Panc1 (cell line): ENCODE data around the gene C1orf210. TPM values are rescaled to one million over a fixed set of nuclear protein-coding genes. Genes with fewer than 3 reads are reported as not detected.

Experiments used
- ATAC-seq: fragments of 200-7000 bp; cut with Tn5 transposase; 2 replicates; pipeline ENCODE4 v1.9.1; 2020; ENCODE audit warnings: mild to moderate bottlenecking, moderate library complexity
- BruUV-seq: library from RNA; stranded (reverse); fragments of 400-500 nt; replicated peaks from 2 replicates; lab custom pipeline; 2021; lab: Mats Ljungman, UMichigan
- CTCF ChIA-PET: fragments of 300-600 bp; sonication (Branson Sonifier 250); formaldehyde crosslinking; loops from one replicate; lab custom pipeline; 2022; ENCODE audit warnings: antibody characterized with exemption; lab: Charles Lee
- POLR2A ChIA-PET: fragments of 300-600 bp; sonication (Branson Sonifier 250); formaldehyde crosslinking; loops from one replicate; lab custom pipeline; 2022; ENCODE audit warnings: antibody characterized with exemption; lab: Charles Lee
- DNase-seq: peaks from one replicate; pipeline ENCODE4 v3.0.0-alpha.2; 2010; ENCODE audit warnings: low read depth, low spot score
- H3K27ac ChIP-seq: 2 replicates; pipeline ENCODE4 v1.5.1; 2011; ENCODE audit warnings: mild to moderate bottlenecking, low read length, inconsistent platforms
- H3K27me3 ChIP-seq: fragments of 200-500 bp; sonication (Bioruptor generic); 2 replicates; pipeline ENCODE4 v1.6.0; 2014; ENCODE audit warnings: low read length, inconsistent platforms; ENCODE audit not compliant: control insufficient read depth, insufficient read depth
- H3K36me3 ChIP-seq: fragments of 200-500 bp; sonication (Bioruptor generic); 2 replicates; pipeline ENCODE4 v1.5.1; 2014; ENCODE audit warnings: inconsistent platforms, mild to moderate bottlenecking, low read length, moderate library complexity; ENCODE audit not compliant: control insufficient read depth, insufficient read depth
- H3K4me1 ChIP-seq: 2 replicates; pipeline ENCODE4 v1.5.1; 2011; ENCODE audit warnings: inconsistent platforms, mild to moderate bottlenecking, low read length, moderate library complexity; ENCODE audit not compliant: control insufficient read depth, insufficient read depth
- H3K4me3 ChIP-seq, 2 experiments: 2 replicates each; pipeline ENCODE4 v1.5.1; 2011 to 2012; ENCODE audit warnings: low read depth in 2 of 2, low read length in 2 of 2, mild to moderate bottlenecking in 2 of 2, inconsistent platforms in 1 of 2, moderate library complexity in 1 of 2
- H3K9me3 ChIP-seq: fragments of 200-500 bp; sonication (Bioruptor generic); 2 replicates; pipeline ENCODE4 v1.5.1; 2014; ENCODE audit warnings: low read depth, mild to moderate bottlenecking, inconsistent platforms, low read length, moderate library complexity; ENCODE audit not compliant: control insufficient read depth, insufficient read depth
- POLR2AphosphoS5 ChIP-seq: IDR thresholded peaks from 2 replicates; pipeline ENCODE4 v1.6.1; 2012; ENCODE audit warnings: mild to moderate bottlenecking, low read depth, low read length, moderate library complexity
- REST ChIP-seq, 2 experiments: IDR thresholded peaks; 2 replicates each; pipeline ENCODE4 v1.6.1; 2011 to 2012; ENCODE audit warnings: low read depth in 2 of 2, control low read depth in 1 of 2, low read length in 1 of 2, mild to moderate bottlenecking in 1 of 2, moderate library complexity in 1 of 2; ENCODE audit not compliant: insufficient read depth in 1 of 2
- SIN3A ChIP-seq: IDR thresholded peaks from 2 replicates; pipeline ENCODE4 v1.6.1; 2012; ENCODE audit warnings: low read depth, mild to moderate bottlenecking, low read length, moderate library complexity, borderline replicate concordance; ENCODE audit not compliant: insufficient read depth
- TCF7L2 ChIP-seq: IDR thresholded peaks from 2 replicates; pipeline ENCODE4 v1.6.1; 2011; ENCODE audit warnings: mild to moderate bottlenecking, low read depth, low read length, inconsistent platforms
- in situ Hi-C: cut with HindIII; loops from 2 replicates; pipeline ENCODE4 v1.10.0; 2016; ENCODE audit warnings: low sequenced_read_pairs, low pct_unique_long_range_greater_than_20kb
- intact Hi-C: fragments of 100-400 bp; cut with micrococcal nuclease; formaldehyde crosslinking; loops from one replicate; pipeline ENCODE4 v1.10.0; 2022; ENCODE audit not compliant: unreplicated experiment
- total RNA-seq: library from RNA; stranded (reverse); gene quantifications from one replicate; pipeline ENCODE4 v1.2.1, GENCODE V29; 2021; ENCODE audit not compliant: unreplicated experiment
- TF ChIP-seq, protein P1 (sequence below): fragments of 450-650 bp; IDR thresholded peaks from 2 replicates; pipeline ENCODE4 v1.5.1; 2017; ENCODE audit warnings: mild to moderate bottlenecking

The C1orf210 gene
- total RNA-seq, 1 experiment from 2014 or later: not detected

DNA sequence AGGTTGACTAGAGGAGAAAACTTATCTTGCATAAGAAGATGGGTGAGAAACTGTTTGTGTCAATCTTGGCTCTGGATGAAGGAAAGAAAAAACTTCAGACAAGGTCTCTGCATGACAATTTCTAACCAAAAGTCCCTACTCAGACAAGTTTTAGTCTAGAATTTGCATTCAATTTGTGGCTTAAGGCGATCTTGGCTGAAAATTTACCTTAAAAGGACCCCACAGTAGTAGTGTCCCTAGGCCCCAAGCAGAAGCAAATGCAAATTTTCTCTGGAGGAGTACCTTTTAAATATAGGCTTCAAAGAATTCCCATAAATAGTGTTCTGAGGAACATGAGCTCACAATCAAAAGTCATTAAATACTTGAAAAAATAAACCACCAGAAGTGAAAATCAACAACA, 33.2 kb downstream of the C1orf210 start:
- no TSS peak for BruUV-seq
- intact Hi-C loops: no loop called here
- no peaks in the 10 kb centered on the region for H3K36me3 ChIP-seq
- no peak overlapping the region for H3K4me3 ChIP-seq
- no peaks in the 10 kb centered on the region for H3K4me1 ChIP-seq
- H3K9me3 ChIP-seq: peaks cover 2% of the 10 kb centered on the region
- H3K27ac ChIP-seq: no peak overlapping the region
- ChIA-PET CTCF (no interaction called here), POLR2A (no interaction called here)
- ATAC-seq (no peak), DNase-seq (no peak)
- TF ChIP-seq, protein P1, sequence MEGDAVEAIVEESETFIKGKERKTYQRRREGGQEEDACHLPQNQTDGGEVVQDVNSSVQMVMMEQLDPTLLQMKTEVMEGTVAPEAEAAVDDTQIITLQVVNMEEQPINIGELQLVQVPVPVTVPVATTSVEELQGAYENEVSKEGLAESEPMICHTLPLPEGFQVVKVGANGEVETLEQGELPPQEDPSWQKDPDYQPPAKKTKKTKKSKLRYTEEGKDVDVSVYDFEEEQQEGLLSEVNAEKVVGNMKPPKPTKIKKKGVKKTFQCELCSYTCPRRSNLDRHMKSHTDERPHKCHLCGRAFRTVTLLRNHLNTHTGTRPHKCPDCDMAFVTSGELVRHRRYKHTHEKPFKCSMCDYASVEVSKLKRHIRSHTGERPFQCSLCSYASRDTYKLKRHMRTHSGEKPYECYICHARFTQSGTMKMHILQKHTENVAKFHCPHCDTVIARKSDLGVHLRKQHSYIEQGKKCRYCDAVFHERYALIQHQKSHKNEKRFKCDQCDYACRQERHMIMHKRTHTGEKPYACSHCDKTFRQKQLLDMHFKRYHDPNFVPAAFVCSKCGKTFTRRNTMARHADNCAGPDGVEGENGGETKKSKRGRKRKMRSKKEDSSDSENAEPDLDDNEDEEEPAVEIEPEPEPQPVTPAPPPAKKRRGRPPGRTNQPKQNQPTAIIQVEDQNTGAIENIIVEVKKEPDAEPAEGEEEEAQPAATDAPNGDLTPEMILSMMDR: no peak
- TF ChIP-seq TCF7L2 (no peak), REST (IDR thresholded peaks at IDR 0.05; ENCODE audit: insufficient read depth in 1 of 2, low read depth in 2 of 2, low read length in 1 of 2) (no peak), POLR2AphosphoS5 (no peak), SIN3A (no peak)
- no peaks in the 10 kb centered on the region for H3K27me3 ChIP-seq
- in situ Hi-C loops: no loop called here

DNA sequence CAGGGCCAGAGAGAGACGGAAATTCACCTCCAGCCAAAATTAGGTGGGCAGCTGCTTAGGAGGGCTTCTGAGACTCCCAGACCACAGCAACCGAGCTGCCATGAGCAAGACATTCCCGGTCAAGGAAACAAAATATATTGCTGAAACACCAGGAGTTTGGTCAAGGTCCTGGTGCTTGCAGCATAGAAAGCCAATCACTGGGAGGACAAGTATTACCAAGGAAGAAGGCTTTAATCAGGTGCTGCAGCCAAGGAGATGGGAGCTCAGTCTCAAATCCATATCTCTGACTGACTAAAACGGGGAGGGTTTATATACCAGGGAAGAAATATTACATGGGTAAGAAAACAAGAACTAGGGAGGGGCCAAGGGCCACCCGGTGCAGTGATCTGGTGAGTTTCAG, 34.4 kb downstream of the C1orf210 start:
- Histone ChIP-seq H3K4me3 (no peak overlapping the region), H3K9me3 (peaks cover 8% of the 10 kb centered on the region; the same call in 1 of the 2 replicates), H3K36me3 (no peaks in the 10 kb centered on the region), H3K4me1 (no peaks in the 10 kb centered on the region), H3K27me3 (no peaks in the 10 kb centered on the region), H3K27ac (no peak overlapping the region)
- CTCF ChIA-PET: no interaction called here
- in situ Hi-C loops (no loop called here), intact Hi-C loops (no loop called here)
- TF ChIP-seq, protein P1: no peak
- no peak for TF ChIP-seq SIN3A
- TF ChIP-seq TCF7L2: no peak
- TF ChIP-seq POLR2AphosphoS5: no peak
- no peak for TF ChIP-seq REST (IDR thresholded peaks at IDR 0.05; ENCODE audit: insufficient read depth in 1 of 2, low read depth in 2 of 2, low read length in 1 of 2)
- POLR2A ChIA-PET: no interaction called here
- no TSS peak for BruUV-seq
- no peak for DNase-seq
- ATAC-seq: no peak
